GM21529 (cell line): ENCODE results near the gene GRID1.

Source experiments
- ATAC-seq: cut with Tn5 transposase; IDR thresholded peaks from one replicate; pipeline ENCODE4 v1.9.1; 2021; ENCODE audit not compliant: unreplicated experiment

The GRID1 gene

GRCh38 chr10:86366033-86366901, at the start of gene GRID1:
GRID1 (minus strand) TSS chr10:86366795.
- ATAC-seq = peak; percentile 29

DNA sequence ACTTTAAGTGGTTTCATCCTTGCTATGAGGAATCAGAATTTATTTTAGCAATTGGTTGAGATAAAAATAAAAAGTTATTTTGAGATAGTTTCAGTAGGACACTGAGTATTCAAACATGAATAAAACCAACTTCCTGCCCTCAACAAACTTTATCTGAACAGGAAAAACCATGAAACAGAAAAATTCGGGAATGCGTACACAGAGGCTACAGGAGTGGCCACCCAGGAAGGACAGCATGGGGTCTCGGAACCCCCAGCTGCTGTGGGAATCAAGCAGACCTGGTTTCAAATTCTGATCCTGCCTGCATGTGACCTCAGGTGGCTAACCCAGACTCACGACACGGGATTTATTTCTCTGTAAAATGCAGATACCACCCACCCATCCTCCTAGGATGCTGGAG, 49.0 kb upstream of the GRID1 start:
- ATAC-seq = no peak

DNA sequence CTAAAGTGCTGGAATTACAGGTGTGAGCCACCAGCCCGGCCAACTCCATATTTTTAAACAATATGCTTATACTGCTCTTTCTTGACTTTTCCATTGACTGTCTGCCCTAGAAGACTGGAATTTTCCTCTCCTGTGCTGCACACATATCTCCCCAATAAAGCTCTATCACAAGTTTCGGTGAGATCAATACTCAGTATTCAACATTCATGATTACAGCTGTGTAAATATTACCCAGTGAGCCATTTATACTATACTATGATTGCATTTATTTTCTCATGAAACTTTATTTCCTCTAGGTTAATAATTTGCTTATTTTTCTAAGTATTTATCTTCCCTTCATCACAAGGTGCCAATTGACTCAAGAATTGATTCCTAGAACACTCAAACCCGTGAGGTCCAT, 48.5 kb upstream of the GRID1 start:
- no peak for ATAC-seq

- ATAC-seq = peak; percentile 75
Measured at GRCh38 chr10:86413046-86413728, 46.6 kb upstream of the GRID1 start.

DNA sequence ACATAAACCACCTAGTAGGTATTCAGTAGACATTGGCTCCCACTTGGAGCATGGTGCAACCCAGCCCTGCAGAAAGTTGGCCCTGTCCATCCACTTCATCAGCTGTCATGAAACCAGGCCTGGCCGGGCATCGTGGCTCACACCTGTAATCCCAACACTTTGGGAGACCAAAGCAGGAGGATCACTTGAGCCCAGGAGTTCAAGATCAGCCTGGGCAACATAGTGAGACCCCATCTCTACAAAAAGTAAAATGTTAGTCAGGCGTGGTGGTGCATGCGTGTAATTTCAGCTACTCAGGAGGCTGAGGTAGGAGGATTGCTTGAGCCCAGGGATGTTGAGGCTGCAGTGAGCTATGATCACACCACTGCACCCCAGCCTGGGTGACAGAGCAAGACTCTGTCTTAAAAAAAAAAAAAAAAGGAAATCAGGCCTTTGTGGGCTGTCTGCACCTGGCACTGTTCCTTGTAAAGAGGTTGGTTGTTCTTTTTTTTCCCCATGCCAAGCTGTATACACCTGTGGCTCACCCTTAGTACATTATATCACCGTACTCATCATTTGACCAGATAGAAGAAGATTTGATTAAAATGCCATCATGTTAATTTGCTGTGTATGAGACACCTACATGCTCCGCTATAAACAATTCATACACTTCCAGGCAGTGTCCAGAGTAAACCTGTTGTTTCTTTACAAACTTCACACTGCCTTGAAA, 45.4 kb upstream of the GRID1 start:
- no peak for ATAC-seq

DNA sequence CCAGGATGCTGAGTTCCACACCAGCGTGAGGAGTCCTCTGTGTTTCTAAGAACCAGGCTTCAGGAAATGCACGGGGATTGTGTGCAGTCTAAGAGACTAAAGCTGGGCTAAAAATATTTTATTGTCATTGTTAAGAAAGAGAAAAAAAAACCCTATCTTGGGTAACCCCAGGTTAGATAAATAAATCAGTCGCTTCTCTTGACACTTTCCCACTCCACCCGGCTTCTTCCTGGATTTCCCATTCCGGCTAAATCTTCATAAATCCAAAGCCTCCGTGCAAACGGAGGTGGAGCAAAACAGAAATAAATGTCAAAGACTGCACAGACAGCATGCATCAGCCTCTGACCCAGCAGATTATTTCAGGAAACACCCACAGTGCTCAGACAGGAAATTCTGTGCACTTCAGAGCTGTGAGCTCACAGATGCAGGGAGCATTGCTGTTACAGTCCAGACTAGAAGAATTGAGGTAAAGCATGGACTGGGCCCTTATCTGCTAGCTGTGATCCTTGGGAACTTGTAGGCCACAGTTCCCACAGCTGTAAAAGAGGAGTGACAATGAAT, 44.8 kb upstream of the GRID1 start:
- peak; percentile 65 for ATAC-seq

DNA sequence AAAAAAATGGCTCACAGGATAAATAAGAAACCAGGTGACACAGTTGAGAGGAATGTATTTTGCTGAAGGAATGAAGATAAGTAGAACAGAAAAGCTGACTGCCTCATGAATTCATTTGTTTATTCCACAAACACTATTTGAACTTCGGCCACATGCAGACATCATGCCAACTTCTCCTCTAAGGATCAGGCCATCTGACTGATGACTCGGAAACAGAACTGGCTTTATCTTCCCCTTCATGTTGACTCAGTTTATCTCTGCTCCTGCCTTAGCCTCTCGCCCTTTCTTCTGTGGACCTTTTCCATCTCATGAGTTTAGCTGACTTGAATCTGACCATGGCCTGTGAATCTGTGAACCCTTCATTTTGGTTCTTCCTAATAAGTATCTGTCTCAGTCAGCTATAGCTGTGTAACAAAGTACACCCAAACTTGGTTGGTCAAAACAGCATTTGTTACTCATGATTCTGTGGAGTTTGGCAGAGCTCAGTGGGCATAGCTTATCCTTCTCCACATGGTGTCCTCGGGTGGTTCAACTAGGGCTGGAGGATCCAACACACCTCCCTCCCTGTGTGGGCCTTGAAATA, 44.0 kb upstream of the GRID1 start:
- ATAC-seq = no peak

DNA sequence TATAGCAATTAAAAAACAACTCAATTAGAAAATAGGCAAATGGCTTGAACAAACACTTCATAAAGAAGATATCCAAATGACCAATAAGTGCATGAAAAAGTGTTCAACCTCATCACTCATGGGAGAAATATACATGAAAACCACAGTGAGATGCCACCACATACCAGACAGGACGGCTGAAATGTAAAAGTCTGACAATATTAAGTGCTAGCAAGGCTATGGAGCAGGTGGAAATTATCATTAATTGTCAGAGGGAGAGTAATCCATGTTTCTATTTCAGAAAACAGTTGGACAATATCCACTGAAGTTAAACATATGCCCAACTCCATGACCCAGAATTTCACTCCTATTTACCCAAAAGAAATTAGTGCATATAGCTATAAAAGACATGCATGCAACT, 42.6 kb upstream of the GRID1 start:
- no peak for ATAC-seq

GRCh38 chr10:86403183-86403797, 36.7 kb upstream of the GRID1 start:
- ATAC-seq = no peak

- no peak for ATAC-seq
Measured at GRCh38 chr10:86402283-86402941, 35.8 kb upstream of the GRID1 start.

DNA sequence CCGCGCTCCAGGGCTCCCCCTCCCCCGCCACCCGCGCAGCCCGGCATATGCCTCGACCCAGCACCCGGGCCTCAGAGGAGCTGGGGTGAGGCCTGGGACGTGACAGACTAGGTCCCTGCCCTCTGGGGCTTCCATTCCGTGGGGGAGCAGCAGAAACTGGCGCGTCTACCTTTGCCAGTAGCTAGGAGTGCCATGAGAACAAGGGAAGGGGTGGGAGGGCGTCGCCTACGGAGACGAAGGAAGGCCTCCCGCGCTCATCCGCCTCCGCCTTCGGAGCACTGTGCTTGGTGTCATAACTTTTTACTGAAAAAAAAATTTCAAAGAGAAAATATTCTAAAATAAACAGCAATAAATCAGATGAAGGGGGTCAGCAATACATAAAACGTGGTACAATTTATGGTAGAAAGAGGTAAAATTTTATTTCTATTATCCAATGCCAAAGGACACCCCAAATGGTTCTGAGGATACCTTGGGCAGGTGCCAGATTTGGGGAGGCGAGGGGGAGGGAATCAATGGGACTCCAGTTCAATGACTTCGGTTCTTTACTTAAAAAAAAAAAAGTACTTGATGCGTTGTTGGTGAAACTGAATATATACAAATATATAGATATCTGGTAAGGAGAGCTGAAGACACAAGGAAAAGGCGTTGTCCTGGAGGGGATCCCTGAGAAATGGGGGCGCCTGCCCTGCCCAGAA, 35.1 kb upstream of the GRID1 start:
- ATAC-seq = no peak

DNA sequence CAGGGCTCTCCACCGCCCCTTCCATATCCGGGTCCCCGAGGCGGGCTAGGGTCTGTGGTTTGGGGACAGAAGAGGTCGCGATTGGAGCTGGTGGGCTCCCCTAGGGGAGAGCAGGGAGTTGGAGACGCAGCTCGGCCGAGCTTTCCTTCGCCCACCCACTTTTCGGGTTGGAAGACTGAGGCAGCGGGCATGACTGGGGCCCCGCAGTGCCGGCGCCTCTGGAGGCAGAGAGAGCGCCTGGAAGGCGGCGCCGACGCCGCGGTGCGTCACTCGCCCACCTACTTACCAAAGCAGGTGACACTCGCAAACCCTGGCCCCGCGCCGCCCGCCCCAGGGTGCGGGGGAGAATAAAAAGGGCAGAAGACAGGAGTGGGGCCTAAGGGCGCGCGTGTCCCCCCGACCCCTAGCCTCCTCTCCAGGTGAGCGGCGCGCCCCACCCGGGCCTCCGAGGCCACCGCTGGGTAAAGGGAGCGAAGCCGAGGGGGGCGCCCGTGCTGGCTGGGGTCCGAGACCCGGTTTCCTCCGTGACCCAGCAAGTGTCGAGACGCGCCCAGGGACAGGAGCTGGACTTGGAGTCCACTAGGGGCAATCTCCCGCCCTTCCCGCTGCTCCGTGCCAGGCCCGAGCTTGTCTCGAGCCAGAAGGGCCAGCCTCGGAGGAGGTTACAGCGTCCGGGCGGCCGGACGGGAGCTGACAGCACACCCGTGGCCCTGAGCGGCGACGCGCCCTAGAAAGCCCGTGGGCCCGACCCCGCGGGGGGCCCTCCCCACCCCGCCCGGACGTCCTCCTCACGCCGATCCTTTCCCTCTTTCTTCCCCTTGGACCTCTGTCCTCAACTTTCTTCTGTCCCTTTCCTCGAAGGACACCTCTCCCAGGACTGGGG, 34.4 kb upstream of the GRID1 start:
- peak; percentile 38 for ATAC-seq

DNA sequence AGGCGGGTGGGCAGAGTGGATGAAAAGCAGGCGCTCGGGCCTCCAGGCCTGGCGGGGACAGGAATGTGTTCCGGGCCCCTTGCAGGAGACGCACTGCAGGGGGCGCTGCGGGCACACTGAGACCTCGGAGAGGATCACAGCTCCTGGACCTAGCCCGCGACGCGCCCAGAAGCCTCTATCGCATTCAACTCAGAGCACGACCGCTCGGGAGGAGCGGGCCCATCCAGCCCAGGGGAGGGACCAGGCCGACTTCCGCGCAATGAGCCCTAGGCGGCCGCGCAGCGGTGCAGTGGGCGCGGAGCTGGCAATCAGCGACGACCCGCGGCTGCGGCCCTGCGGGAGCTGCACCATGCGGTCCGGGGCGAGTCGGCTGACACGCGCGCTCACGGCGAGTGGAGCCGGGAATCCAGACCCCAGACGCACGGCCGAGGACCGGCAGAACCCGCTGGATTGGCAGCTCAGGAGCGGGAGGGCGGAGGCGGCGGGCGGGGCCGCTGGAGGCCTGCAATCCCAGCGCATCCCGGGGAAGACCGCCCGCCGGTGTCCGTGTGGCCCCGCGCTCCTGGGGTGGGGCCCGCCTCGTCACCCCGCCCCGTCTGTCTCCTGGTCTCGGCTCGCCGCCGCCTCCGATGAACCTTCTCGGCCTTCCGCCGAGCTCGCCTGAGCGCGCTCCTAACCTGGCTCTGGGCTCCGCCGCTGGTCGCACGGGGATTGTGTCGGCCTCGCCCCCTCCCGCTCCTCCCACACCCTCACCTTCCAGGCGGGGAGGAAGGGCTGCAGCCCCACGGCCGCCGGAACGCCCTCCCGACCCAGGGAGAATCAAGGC, 33.5 kb upstream of the GRID1 start:
- peak; percentile 88 for ATAC-seq

- ATAC-seq = no peak
Measured at GRCh38 chr10:86399514-86399878, 32.9 kb upstream of the GRID1 start.

GRCh38 chr10:86397120-86397519, 30.5 kb upstream of the GRID1 start:
- no peak for ATAC-seq

DNA sequence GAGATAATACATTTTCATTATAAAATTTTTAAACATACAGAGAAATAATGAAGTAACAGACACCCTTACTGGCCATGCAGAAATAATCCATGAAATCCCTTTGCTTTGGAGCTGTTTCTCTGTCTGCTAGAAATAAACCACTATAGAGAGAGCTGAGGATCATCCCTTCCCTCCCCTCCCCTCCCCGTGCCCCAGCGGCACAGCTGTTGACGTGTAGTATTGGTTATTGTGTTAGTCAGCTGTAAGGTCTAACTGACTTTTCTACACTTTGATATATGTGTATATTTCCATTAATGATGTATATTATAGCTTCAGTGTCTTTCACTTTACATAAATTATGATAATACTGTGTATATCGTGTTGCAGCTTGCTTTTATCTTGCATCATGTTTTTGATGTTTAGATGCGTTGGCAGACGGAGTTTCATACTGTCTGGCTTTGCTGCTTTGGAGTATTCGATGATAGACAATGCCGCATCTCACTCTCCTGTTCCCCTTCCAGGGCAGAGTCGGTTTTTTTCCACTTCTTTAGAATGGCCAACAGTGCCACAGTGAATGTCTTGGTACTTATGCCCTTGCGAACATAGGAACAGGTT, 27.4 kb upstream of the GRID1 start:
- ATAC-seq = no peak

DNA sequence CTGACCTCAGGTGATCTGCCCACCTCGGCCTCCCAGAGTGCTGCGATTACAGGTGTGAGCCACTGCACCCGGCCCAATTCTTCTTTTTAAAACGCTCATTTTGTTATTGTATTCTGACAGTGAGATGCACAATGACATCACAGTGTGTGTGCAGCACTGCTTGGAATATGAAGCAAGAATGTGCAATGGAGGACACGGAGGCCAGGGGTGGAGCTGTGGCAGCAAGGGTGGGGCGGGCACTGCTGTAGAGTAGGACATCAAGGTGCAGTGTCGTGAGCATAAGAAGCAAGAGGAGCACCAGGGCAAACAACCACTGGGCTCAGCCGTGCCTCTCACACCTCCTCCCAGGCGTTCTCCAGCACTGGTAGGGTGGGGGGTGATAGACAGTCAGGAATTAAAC, 26.8 kb upstream of the GRID1 start:
- no peak for ATAC-seq
